Astrocyte (in vitro differentiated cells and primary cell): Measurements from ENCODE around the gene TTYH1.

Source experiments
- EZH2 ChIP-seq: IDR thresholded peaks from 2 replicates; pipeline ENCODE4 v1.6.1; 2012; ENCODE audit warnings: mild to moderate bottlenecking, low read length, inconsistent platforms; ENCODE audit not compliant: insufficient read depth
- TF ChIP-seq, protein P1 (sequence below): IDR thresholded peaks from 2 replicates; pipeline ENCODE4 v1.5.1; 2011; ENCODE audit warnings: low read depth, mild to moderate bottlenecking, inconsistent platforms, low read length, moderate library complexity; ENCODE audit not compliant: insufficient read depth

DNA sequence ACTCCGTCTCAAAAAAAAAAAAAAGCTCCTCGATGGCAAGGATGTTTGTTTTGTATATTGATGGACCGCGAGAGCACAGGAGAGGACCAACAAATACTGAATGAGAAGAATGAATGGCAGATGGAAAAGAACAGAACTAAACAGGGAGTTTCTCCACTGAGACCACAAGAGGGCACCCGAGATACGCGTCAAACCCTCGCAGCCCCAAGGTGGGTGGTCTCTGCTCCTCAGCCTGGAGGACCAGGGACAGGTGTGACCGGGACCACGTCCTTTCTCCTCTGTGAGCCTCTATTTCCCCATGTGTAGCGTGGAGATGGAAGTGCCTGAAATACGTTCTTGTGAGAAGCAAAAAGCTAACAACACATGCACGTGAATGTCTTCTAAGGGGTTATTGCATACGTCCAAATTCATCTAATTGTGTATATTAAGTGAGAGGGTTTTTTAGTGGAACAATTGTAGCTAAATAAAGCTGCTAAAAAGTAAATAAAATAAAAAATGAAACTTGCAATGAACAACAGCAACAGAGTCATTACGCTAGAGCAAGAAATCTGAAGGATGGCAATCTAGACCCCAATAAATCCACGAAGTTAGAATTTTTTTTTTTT, 66.2 kb downstream of the TTYH1 start:
- TF ChIP-seq, protein P1, sequence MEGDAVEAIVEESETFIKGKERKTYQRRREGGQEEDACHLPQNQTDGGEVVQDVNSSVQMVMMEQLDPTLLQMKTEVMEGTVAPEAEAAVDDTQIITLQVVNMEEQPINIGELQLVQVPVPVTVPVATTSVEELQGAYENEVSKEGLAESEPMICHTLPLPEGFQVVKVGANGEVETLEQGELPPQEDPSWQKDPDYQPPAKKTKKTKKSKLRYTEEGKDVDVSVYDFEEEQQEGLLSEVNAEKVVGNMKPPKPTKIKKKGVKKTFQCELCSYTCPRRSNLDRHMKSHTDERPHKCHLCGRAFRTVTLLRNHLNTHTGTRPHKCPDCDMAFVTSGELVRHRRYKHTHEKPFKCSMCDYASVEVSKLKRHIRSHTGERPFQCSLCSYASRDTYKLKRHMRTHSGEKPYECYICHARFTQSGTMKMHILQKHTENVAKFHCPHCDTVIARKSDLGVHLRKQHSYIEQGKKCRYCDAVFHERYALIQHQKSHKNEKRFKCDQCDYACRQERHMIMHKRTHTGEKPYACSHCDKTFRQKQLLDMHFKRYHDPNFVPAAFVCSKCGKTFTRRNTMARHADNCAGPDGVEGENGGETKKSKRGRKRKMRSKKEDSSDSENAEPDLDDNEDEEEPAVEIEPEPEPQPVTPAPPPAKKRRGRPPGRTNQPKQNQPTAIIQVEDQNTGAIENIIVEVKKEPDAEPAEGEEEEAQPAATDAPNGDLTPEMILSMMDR, result peak; percentile 63
- TF ChIP-seq EZH2, result no peak
